Activated CD4-positive, alpha-beta T cell treated with anti-CD3 and anti-CD28 coated beads, Interleukin-2, amount 10 ng/mL, durations not matched to agents 24 days and 14 days (primary cell): ENCODE results near the gene TTBK1. TPM values are rescaled to one million over a fixed set of nuclear protein-coding genes. Genes with fewer than 3 reads are reported as not detected.

Experiments used
- DNase-seq: peaks from one replicate; pipeline ENCODE4 v3.0.0; 2022
- H3K27ac Mint-ChIP-seq: one replicate; pipeline ENCODE4 v1.8.0; 2022; ENCODE audit warnings: mild to moderate bottlenecking, mixed read lengths
- H3K27me3 Mint-ChIP-seq: one replicate; pipeline ENCODE4 v1.8.0; 2022; ENCODE audit warnings: mixed read lengths
- H3K36me3 Mint-ChIP-seq: one replicate; pipeline ENCODE4 v1.8.0; 2022; ENCODE audit warnings: low read depth, mild to moderate bottlenecking, mixed read lengths
- H3K4me1 Mint-ChIP-seq: one replicate; pipeline ENCODE4 v1.8.0; 2021; ENCODE audit warnings: mixed read lengths
- H3K4me3 Mint-ChIP-seq: one replicate; pipeline ENCODE4 v1.8.0; 2022; ENCODE audit warnings: mild to moderate bottlenecking, moderate library complexity, mixed read lengths
- H3K9me3 Mint-ChIP-seq: one replicate; pipeline ENCODE4 v1.8.0; 2021; ENCODE audit warnings: mixed read lengths
- intact Hi-C: fragments of 100-400 bp; cut with micrococcal nuclease; formaldehyde crosslinking; loops from one replicate; pipeline ENCODE4 v1.15.1; 2023
- total RNA-seq: library from RNA; stranded (reverse); gene quantifications from 2 replicates; pipeline ENCODE4 v1.2.3, GENCODE V29; 2022

TTBK1 gene
- total RNA-seq: 0.62 and 0.72 TPM in 2 replicates

DNA sequence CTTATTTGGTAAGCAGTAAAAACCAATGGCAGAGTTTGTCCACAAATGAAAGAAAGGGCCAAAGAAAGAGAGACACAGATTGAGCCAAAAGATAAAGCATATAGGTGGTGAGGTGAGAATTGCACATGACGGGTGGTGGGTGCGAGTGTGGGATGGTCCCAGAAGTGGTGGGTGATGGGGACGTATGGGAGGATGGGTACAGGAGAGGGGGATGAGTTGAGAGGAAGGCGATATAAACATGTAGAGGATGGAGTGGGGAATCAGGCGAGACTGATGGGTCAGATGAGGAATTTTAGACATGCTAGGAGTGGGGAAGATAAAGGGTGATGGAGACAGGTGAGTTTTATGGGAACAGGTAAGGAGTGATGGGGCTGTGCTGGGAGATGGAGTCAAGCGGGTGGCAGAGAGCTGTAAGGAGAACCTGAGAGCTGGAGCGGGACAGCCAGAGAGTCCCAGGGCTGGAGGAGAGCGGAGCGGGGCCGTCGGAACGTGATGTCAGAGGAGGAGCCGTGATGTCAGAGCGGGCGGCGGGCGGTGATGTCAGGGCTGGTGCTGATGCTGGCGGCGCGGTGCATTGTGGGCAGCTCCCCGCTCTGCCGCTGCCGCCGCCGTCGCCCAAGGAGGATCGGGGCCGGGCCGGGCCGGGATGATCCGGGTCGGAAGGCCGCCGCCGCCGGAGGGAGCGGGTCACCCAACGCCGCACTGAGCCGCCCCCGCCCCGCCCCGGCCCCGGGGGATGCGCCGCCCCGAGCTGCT lies at the start of gene TTBK1:
TTBK1 (plus strand) TSS at position 574 of the 756 bp plus-strand sequence. CDS start 3,180 bp downstream, outside the sequence.
- Mint-ChIP-seq H3K4me3 (no peak within 1 kb of the TSS), H3K36me3 (no peaks in the 10 kb centered on the region), H3K4me1 (peaks cover 21% of the 10 kb centered on the region), H3K27ac (no peak within 1 kb of the TSS), H3K9me3 (peaks cover 6% of the 10 kb centered on the region), H3K27me3 (peaks cover 40% of the 10 kb centered on the region)
- DNase-seq: peak; percentile 80
- intact Hi-C loops: no loop called here

DNA sequence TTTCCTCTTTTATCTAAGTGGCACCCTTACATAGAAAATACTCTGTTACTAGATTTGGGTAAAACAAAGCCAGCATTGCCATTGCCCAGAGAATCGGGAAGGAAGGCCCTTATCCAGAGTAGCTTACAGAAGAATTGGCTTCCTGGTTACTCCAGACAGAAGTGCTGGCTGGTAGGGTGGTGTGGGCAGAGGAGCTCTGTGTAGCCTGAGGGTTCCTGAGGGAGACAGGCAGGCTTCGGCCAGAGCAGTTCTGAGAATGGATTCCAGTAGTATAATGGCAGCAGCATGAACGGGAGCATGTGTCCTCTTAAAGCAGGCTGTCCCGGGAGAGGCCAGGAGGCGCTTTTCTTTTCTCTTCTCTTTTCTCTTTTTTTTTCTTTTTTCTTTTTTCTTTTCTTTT lies 49.4 kb upstream of the TTBK1 start:
- Mint-ChIP-seq H3K4me1 (peaks cover 5% of the 10 kb centered on the region), H3K36me3 (peaks cover 33% of the 10 kb centered on the region), H3K4me3 (no peak overlapping the region), H3K9me3 (no peaks in the 10 kb centered on the region), H3K27ac (peak overlapping the region; percentile 13), H3K27me3 (no peaks in the 10 kb centered on the region)
- intact Hi-C loops: no loop called here
- no peak for DNase-seq

DNA sequence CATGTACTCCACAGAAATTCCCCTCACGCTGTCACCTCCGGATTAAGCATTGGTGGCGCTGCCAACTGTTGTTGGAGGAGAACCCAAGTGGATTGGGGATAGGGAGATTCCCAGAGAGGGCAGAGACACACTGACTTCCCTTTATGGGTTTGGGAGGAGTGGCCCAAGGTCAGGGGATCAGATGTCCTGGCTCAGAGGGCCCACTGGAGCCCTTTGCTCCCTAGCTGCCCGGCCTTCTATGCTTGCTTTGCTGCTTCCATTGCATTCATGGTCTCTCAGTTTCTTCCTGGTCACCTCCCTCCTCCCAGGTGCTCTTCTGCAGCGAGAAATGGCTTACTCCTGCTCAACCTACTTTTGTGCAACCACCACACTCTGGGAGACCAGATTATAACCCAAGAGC lies 46.9 kb upstream of the TTBK1 start:
- no peak overlapping the region for H3K27ac Mint-ChIP-seq
- DNase-seq: no peak
- no peaks in the 10 kb centered on the region for H3K4me1 Mint-ChIP-seq
- peaks cover 42% of the 10 kb centered on the region for H3K36me3 Mint-ChIP-seq
- H3K27me3 Mint-ChIP-seq: no peaks in the 10 kb centered on the region
- no peaks in the 10 kb centered on the region for H3K9me3 Mint-ChIP-seq
- H3K4me3 Mint-ChIP-seq: no peak overlapping the region
- intact Hi-C loops: no loop called here

DNA sequence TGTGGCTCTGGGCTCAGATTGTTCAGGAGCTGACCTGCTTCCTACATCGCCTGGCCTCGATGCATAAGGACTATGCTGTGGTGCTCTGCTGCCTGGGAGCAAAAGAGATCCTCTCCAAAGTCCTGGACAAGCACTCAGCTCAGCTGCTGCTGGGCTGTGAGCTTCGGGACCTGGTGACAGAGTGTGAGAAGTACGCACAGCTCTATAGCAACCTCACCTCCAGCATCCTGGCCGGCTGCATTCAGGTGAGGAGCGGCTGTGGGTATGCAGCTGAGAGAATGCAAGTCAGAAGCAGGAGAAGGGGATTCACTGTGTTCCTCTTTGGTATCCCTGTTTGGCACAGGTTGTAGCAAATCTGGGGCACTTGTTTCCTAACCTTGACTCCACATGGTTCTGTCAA lies 43.4 kb upstream of the TTBK1 start:
- DNase-seq: no peak
- Mint-ChIP-seq H3K27ac (no peak overlapping the region), H3K36me3 (peaks cover 37% of the 10 kb centered on the region), H3K9me3 (no peaks in the 10 kb centered on the region), H3K4me1 (no peaks in the 10 kb centered on the region), H3K4me3 (no peak overlapping the region), H3K27me3 (no peaks in the 10 kb centered on the region)
- intact Hi-C loops: no loop called here

DNA sequence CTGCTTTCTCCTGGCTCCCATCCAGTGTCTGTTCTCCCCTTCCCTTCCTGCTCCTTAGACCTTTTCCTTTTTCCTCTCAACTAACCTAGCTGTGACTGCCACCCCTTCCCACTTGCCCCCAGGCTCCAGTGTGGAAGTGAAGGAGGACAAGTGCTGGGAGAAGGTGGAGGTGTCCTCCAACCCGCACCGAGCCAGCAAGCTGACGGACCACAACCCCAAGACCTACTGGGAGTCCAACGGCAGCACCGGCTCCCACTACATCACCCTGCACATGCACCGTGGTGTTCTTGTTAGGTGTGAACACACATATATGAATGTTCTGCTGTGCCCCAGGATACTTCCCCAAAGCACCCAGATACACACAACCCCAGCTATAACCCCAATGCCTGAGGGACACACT lies 42.7 kb upstream of the TTBK1 start:
- no peak for DNase-seq
- Mint-ChIP-seq H3K9me3 (no peaks in the 10 kb centered on the region), H3K4me1 (no peaks in the 10 kb centered on the region), H3K27me3 (no peaks in the 10 kb centered on the region), H3K27ac (no peak overlapping the region), H3K36me3 (peaks cover 40% of the 10 kb centered on the region), H3K4me3 (no peak overlapping the region)
- intact Hi-C loops: no loop called here

DNA sequence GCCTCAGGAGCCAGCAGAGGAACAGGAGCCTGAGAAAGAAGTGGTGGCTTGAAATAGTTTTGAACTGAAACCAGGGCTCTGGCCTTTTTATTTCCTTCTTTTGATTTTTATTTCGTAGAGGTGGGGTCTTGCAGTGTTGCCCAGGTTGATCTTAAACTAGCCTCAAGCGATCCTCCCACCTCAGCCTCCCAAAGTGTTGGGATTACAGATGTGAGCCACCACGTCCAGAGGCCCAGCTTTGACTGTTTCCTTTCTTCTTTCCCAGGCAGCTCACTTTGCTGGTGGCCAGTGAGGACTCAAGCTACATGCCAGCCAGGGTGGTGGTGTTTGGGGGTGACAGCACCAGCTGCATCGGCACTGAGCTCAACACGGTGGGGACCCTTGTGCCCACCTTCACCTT lies 40.8 kb upstream of the TTBK1 start:
- no peaks in the 10 kb centered on the region for H3K4me1 Mint-ChIP-seq
- intact Hi-C loops: no loop called here
- H3K27ac Mint-ChIP-seq: no peak overlapping the region

DNA sequence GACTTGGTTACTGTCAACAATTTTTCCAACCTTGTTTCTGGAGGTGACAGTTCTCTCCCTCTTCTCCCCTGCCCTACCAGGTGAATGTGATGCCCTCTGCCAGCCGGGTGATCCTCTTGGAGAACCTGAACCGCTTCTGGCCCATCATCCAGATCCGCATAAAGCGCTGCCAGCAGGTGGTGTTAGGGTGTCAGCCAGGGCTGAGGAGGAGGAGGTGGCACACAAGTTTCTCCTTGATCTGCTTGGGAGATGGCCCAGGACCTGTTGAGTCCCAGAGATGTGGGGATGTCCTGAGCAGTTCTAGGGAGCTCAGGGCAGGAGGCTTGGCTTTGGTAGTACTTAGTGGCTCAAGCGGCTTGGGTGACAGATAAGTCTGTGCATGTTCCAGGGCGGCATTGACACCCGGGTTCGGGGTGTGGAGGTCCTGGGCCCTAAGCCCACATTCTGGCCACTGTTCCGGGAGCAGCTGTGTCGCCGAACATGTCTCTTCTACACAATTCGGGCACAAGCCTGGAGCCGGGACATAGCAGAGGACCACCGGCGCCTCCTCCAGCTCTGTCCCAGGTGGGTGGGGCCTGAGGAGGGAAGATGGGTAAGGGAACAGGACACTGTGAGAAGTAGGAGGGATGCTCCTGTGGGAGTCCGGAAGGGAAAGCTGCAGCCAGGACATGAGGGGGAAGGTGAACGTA lies 40.1 kb upstream of the TTBK1 start:
- no peaks in the 10 kb centered on the region for H3K9me3 Mint-ChIP-seq
- DNase-seq: no peak
- peaks cover 45% of the 10 kb centered on the region for H3K36me3 Mint-ChIP-seq
- H3K4me3 Mint-ChIP-seq: no peak overlapping the region
- H3K27me3 Mint-ChIP-seq: no peaks in the 10 kb centered on the region
- no peaks in the 10 kb centered on the region for H3K4me1 Mint-ChIP-seq
- H3K27ac Mint-ChIP-seq: no peak overlapping the region
- intact Hi-C loops: no loop called here

More for the DNA sequence above, 40.8 kb upstream of the TTBK1 start:
- H3K36me3 Mint-ChIP-seq: peaks cover 42% of the 10 kb centered on the region
- no peaks in the 10 kb centered on the region for H3K9me3 Mint-ChIP-seq
- H3K4me3 Mint-ChIP-seq: no peak overlapping the region
- H3K27me3 Mint-ChIP-seq: no peaks in the 10 kb centered on the region
- no peak for DNase-seq

DNA sequence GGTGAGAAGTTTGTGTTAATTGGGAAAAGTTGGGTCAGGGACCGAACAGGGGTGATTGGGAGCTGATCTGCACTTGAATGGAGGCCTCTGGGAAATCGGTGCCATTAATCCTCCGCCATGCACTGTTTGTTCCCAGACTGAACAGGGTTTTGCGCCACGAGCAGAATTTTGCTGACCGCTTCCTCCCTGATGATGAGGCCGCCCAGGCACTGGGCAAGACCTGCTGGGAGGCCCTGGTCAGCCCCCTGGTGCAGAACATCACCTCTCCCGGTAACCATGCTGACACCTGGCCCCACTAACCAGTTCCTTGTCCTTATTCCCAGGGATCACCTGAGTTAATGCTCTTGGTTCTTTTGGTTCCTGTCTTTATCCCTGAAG lies 39.6 kb upstream of the TTBK1 start:
- intact Hi-C loops: no loop called here
- no peak overlapping the region for H3K27ac Mint-ChIP-seq
- no peak overlapping the region for H3K4me3 Mint-ChIP-seq
- H3K9me3 Mint-ChIP-seq: no peaks in the 10 kb centered on the region
- no peaks in the 10 kb centered on the region for H3K4me1 Mint-ChIP-seq
- peaks cover 45% of the 10 kb centered on the region for H3K36me3 Mint-ChIP-seq
- DNase-seq: no peak
- H3K27me3 Mint-ChIP-seq: no peaks in the 10 kb centered on the region

DNA sequence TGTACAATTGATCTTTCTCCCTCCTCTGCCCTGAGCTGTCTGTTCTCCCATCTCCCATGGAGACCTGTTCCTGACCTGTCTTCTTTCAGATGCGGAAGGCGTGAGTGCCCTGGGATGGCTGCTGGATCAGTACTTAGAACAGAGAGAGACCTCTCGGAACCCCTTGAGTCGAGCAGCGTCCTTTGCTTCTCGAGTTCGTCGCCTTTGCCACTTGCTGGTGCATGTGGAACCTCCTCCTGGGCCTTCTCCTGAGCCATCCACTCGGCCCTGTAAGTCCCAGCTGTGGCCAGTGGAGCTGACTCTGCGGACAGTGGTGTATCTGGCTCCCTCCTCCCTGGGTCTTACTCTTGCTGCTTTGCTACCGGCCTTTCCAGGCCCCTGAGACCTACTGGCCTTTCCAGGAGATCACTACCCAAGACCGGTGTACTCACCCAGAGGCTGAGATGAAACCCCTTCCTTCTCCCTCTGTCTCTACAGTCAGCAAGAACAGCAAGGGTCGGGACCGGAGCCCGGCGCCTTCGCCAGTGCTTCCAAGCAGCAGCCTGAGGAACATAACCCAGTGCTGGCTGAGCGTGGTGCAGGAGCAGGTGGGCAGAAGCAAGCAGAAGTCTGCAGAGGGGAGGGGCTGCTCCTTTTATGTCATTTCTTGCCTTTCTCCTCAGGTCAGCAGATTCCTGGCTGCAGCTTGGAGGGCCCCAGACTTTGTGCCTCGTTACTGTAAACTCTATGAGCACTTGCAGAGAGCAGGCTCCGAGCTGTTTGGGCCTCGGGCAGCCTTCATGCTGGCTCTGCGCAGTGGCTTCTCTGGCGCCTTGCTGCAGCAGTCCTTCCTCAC lies 38.8 kb upstream of the TTBK1 start:
- no peaks in the 10 kb centered on the region for H3K4me1 Mint-ChIP-seq
- no peak for DNase-seq
- H3K36me3 Mint-ChIP-seq: peaks cover 45% of the 10 kb centered on the region
- no peaks in the 10 kb centered on the region for H3K9me3 Mint-ChIP-seq
- peak overlapping the region; percentile 11 for H3K27ac Mint-ChIP-seq
- H3K27me3 Mint-ChIP-seq: no peaks in the 10 kb centered on the region
- H3K4me3 Mint-ChIP-seq: no peak overlapping the region
- intact Hi-C loops: no loop called here

DNA sequence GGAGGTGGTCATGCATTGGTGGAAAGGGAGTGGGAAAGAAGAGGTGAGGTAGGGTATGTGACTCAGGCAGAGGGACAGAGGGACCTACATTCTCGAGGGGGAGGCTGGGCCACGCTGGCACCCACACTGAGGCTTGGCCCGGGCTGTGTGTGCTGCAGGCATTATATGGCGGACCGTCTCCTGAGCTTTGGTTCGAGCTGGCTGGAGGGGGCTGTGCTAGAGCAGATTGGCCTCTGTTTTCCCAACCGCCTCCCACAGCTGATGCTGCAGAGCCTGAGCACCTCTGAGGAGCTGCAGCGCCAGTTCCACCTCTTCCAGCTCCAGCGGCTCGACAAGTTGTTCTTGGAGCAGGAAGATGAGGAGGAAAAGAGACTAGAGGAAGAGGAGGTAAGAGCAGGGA lies 37.4 kb upstream of the TTBK1 start:
- Mint-ChIP-seq H3K9me3 (no peaks in the 10 kb centered on the region), H3K27me3 (no peaks in the 10 kb centered on the region), H3K27ac (no peak overlapping the region), H3K36me3 (peaks cover 33% of the 10 kb centered on the region), H3K4me3 (no peak overlapping the region), H3K4me1 (no peaks in the 10 kb centered on the region)
- DNase-seq: no peak
- intact Hi-C loops: no loop called here

DNA sequence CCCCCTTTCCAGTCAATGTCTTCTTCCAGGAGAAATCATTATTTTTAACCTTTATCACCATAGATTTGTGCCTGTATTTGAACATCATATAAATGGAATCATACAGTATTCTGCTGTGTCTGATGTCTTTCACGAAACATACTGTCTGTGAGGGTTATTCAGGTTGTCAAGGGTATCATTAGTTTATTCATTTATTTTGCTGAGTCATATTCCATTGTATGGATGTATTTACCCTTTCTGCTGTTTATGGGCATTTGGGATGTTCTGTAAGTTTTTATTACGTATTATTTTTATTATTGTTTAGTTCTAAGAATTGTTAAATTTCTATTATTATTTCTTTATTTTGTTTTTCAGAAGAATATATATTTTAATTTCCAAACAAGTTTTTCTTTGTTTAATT lies 36.0 kb upstream of the TTBK1 start:
- intact Hi-C loops: no loop called here
- Mint-ChIP-seq H3K27ac (no peak overlapping the region), H3K4me1 (no peaks in the 10 kb centered on the region), H3K27me3 (no peaks in the 10 kb centered on the region), H3K4me3 (no peak overlapping the region), H3K36me3 (peaks cover 30% of the 10 kb centered on the region), H3K9me3 (no peaks in the 10 kb centered on the region)
- DNase-seq: no peak

DNA sequence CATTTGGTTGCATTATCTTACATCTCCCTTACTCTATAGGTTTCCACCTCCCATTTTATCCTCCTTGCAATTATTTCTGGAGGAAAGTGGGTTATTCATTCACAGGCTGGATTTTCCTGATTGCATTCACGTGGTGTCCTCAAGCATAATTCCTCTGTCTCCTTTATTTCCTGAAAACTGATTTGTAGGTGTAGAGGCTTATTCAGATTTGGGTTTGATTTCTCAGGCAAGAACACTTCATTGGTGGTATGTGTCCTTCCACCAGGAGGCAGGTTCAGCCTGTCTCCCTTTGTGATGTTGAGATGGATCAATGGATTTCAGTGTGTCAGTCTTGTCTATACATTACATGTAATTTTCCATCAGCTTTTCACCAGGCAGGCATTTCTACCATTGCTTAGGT lies 31.3 kb upstream of the TTBK1 start:
- intact Hi-C loops: no loop called here
- Mint-ChIP-seq H3K36me3 (peaks cover 23% of the 10 kb centered on the region), H3K27me3 (no peaks in the 10 kb centered on the region), H3K9me3 (no peaks in the 10 kb centered on the region), H3K4me1 (no peaks in the 10 kb centered on the region), H3K27ac (no peak overlapping the region), H3K4me3 (no peak overlapping the region)
- no peak for DNase-seq

DNA sequence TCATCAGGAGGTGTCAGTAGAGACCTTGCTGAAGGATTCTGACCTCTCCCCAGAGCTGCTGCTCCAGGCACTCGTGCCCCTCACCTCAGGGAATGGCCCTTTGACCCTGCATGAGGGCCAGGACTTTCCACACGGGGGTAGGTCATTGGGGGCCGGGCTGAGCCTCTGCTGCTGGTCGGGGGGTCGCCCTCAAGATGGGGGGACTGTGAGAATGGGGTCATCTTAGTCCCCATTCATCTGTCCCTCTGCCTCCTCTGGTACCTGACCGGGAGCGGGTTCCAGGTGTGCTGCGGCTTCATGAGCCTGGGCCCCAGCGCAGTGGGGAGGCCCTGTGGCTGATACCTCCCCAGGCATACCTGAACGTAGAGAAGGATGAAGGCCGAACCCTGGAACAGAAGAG lies 29.9 kb upstream of the TTBK1 start:
- H3K4me3 Mint-ChIP-seq: no peak overlapping the region
- H3K9me3 Mint-ChIP-seq: no peaks in the 10 kb centered on the region
- peaks cover 24% of the 10 kb centered on the region for H3K36me3 Mint-ChIP-seq
- H3K27ac Mint-ChIP-seq: no peak overlapping the region
- no peaks in the 10 kb centered on the region for H3K27me3 Mint-ChIP-seq
- intact Hi-C loops: no loop called here
- no peaks in the 10 kb centered on the region for H3K4me1 Mint-ChIP-seq
- DNase-seq: no peak

DNA sequence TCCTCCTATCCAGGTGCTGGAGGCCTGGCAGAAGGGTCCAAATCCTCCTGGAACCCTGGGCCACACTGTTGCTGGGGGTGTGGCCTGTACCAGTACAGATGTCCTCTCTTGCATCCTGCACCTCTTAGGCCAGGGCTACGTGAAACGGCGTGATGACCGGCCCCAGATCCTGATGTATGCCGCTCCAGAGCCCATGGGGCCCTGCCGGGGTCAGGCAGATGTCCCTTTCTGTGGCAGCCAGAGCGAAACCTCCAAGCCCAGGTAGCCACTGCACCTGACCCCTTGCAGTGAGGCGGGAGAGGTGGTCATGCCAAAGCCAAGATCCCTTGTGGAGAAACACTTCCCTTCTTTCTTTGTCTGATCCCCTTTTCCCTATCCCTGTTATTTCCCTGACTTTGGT lies 28.2 kb upstream of the TTBK1 start:
- Mint-ChIP-seq H3K36me3 (peaks cover 35% of the 10 kb centered on the region), H3K4me1 (no peaks in the 10 kb centered on the region), H3K27ac (no peak overlapping the region), H3K4me3 (no peak overlapping the region), H3K27me3 (no peaks in the 10 kb centered on the region), H3K9me3 (no peaks in the 10 kb centered on the region)
- DNase-seq: no peak
- intact Hi-C loops: no loop called here
